Raji (cell line): ENCODE data around the gene IFITM10.

Source experiments
- POLR2A ChIP-seq: IDR thresholded peaks from 2 replicates; pipeline ENCODE4 v1.6.1; 2011; ENCODE audit warnings: low read depth, low read length, control low read depth; ENCODE audit not compliant: insufficient read depth

Gene IFITM10

DNA sequence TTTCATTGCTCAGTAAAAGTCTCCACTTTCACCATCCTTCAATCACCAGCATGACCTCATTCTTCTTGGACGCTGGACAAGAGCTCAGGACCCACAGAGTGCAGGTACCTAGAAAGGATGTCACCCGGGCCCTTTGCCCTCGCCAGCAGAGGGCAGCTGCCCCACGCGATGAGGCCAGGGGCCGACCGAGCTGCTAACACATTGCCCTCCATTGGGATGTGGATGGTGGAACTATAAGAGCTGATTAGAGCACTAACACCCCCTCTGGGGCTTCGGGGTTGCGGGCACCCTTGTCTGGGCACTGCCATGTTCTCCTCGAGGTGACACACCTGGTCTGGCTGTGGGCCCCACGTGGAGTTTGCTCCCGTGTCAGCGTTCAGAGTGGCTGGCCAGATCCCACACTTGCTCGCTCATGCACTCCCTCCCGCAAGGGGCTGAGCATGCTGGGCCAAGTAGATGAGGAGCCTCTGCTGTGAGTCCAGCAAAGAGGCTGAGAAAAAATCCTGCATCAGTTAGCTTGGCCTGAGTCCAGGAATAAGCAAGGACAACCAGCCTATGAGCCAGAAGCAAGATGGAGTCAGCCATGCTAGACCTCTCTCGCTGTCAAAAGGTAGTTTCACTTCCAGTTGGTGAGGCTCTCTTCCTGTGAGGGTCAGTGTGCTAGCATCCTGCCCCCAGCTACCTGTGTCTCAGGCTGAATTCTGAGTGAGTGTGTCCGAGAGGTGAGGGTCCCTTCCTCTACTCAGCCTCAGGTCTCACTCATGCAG, 43.6 kb downstream of the IFITM10 start:
- TF ChIP-seq POLR2A: no peak

DNA sequence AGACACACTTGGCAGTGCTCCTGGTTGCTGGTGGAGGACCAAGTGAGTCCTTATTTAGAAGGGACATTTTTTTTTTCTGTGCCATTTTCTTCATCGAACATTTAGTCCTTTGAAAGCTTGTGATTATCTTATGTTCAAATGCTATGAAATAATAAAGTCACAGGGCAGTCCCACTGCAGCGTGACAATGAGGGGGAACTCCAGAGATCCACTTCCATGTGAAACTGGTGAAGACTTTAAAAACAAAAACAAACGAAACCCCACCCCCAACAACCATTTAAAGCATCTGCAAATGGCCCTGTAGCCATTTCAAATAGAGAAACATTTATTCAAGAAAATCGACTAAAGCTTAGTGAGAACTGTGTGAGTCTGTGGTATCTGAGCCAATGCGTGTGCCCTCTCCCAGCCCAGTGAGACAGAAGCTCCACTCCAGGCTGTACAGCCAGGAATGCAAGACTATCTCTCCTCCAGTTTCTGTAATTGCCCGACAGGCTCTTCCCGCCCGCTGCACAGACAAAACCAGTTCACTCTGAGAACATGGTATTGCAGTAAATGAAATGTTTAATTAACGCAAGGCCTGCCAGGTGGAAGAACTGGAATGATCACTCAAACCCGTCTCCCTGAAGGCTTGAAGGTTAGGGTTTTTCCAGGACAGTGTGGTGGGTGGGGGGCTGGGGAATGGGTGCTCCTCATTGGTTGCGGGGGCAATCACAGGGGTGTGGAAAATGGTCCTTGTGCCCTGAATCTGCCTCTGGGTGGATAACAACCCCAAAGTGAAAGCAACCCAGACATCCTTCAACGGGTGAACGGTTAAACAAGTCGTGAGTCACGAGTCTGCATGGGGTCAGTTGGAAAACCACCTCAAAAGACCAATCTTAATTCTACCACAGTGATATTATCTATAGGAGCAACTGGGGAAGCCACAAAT, 45.0 kb downstream of the IFITM10 start:
- no peak for TF ChIP-seq POLR2A

DNA sequence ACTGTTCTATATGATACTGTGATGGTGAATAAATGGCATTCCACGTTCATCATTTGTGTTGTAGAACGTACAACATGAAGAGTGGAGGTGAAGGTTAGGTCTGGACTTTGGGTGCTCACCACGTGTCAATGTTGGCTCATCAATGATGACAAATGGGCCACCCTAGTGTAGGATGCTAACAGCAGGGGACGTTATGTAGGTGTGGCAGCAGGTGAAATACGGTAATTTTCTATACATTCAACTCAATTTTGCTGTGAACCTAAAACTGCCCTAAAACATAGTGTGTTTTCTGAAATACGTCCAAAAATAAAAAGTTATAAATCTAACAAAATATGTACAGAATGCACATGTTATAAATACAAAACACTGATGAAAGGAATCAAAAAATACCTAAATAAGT, 47.2 kb downstream of the IFITM10 start:
- no peak for TF ChIP-seq POLR2A

DNA sequence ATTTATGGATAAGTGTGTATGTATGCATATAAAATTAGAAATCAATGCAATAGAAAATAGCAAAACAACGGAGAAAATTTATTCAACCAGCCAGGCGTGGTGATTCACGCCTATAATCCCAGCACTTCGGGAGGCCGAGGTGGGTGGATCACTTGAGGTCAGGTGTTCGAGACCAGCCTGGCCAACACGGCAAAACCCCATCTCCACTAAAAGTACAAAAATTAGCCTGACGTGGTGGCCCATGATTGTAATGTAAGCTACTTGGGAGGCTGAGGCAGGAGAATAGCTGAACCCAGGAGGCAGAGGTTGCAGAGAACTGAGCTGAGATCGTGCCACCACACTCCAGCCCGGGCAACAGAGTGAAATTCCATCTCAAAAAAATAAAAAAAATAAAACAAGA, 47.9 kb downstream of the IFITM10 start:
- no peak for TF ChIP-seq POLR2A

DNA sequence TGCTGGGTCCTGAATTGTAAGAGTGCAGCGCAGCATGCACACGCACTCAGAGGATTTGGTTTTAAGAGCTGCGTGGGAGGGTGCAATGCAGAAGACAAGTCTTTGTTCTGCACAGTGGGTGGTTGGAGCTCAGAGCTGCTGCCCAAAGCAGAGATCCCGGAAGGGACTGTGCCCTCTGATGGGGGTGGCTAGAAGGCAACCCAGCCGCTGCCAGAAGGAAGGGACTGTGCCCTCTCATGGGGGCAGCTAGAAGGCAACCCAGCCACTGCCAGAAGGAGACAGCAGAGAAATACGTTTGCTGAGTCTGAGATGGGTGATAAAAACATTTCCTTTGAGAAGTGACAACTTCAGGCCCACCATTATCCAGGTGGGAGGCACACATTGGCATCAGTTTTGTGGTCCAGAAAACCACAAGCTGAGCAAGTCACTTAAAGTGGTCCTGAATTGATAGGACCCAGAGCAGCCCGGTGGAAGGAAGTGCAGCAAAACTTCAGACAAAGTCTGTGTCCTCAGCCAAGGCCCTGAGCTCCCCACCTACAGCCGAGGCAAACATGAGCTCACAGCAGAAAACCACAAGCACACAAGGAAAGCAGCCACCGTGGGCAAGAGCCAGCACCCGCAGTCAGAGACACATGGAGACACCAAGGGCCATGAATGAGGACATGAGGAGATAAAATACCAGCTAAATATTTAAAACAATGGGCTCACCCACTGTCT, 49.1 kb downstream of the IFITM10 start:
- TF ChIP-seq POLR2A: no peak

DNA sequence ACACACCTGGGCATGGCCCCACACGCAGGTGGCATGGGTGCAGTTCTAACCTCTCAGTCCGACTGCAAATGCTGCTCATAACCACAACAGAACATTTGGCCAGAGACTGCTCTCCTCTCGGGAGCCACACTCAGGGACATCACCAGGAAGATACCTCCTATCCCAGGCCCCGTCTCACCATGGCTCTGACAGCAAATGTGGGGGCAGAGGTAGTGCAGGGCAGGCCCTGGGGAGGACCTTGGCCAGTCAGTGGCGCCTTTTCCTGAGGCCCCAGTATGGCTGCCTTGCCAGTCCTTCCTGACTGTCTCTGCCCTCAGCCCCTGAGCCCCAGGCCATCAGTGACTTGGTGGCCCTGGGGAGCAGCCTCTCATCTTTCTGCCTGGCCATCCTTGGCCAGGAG, 50.6 kb downstream of the IFITM10 start:
- TF ChIP-seq POLR2A: no peak

DNA sequence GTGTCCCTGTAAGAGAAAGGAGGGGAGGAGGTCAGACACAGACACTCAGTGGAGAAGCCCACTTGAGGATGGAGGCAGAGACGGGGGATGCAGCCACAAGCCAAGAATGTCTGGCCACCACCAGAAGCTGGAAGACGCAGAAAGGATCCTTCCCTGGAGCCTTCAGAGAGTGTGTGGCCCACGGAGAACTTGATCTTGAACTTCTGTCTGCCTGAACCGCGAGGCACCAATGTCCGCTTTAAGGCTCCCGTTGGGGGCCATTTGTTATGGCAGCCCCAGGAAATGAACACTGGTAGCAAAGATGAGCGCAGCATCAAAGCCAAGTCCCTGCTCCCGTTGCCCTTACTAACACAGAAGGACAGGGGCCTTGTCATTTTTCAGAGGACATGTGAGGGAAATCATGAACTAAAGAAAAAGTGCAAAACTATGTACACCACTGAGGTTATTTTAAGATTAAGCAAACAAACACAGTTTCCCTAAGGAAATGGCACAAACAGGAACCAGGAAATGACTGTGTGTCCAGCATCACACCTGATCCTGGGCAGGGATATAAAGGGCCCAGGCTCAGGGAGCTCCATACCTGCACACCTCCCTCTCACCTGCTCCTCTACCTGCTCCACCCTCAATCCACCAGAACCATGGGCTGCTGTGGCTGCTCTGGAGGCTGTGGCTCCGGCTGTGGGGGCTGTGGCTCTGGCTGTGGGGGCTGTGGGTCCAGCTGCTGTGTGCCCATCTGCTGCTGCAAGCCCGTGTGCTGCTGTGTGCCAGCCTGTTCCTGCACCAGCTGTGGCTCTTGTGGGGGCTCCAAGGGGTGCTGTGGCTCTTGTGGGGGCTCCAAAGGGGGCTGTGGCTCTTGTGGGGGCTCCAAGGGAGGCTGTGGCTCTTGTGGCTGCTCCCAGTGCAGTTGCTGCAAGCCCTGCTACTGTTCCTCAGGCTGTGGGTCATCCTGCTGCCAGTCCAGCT, 53.5 kb downstream of the IFITM10 start, which contains the start of gene KRTAP5-6:
KRTAP5-6 (plus strand) TSS at position 588 of the 963 bp plus-strand sequence; CDS start at position 639, 51 bp downstream.
- TF ChIP-seq POLR2A: no peak

DNA sequence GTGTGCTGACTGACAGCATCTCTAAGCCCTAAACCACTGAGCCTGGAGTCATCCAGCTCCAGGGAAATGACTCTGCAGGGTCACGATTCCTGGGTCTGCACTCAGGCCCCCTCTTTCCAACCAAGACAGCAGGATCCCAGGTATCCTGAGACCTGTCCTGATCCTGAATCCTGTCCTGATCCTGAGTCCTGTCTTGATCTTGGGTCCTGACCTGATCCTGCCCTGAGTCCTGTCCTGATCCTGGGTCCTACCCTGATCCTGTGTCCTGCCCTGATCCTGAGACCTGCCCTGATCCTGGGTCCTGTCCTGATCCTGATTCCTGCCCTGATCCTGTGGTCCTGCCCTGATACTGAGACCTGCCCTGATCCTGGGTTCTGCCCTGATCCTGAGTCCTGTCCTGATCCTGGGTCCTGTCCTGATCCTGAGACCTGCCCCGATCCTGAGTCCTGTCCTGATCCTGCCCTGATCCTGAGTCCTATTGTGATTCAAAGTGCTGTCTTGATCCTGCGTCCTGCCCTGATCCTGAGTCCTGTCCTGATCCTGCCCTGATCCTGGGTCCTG, 54.8 kb downstream of the IFITM10 start:
- no peak for TF ChIP-seq POLR2A

DNA sequence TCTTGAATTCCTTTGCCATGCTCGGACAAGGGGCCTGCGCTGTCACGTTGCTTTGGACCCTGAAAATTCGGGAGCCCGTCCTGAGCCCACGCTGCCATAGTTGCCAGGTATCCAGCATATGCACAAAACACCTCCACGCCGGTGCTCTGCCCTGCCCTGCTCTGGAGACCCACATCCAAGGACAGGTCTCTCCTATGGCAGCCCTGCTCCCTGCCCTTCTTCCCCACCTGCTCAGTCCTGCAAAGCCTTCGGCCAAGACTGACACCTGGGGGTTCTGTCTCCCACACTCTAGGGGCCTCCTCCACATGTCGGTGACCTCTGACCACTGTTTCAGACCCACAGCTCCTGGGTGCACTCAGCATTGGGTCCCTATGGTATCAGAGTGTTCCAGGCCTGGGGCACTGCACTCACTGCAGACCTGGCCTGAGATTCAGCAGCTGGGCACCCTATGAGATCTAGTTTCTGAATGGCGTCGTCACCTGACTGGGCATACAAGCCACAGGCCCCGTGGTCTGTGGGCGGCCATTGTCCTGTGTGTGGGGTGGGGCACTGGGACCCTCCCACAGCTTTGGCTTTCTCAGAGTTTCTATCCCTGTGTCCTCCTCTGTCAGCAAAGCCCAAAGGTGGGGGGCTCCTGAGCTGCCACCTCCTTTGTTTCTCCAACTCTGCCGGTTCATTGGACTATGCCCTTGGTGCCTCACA, 55.4 kb downstream of the IFITM10 start:
- TF ChIP-seq POLR2A: no peak

DNA sequence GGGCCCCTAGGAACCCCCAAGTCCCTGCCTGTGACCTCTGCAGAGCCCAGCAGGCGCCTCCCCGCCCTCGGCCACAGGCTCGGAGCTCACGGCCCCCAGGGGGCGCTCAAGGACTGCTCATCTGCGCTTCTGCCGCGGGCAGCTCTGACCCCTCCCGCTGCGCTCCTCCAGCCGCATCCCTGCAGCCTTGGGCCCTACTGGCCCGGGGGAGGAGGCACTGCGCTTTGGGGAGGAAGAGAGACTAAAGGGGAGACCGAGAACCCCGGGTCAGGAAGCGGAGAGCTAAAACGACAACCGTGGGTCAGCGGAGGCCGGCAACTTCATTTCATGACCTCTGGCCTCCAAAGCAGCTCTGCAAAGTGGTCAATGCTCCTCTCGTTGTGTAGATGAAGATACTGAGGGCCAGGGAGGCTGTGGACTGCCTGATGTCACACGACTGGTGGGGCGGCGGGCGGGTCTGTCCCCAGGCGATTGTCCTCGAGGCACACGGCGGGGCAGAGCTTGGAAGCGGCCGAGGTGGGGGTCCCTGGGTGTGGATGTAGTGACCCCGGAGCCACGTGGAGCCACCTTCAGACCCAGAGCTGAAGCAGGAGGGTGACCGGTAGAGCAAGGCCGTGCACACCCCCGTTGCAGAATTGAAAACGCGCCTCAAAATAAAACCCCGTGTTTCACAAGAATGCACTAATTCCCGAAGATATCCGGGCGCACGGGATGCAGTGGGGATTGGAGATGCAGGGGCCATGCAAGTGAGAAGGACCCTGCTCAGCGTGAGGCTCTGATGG, 56.1 kb downstream of the IFITM10 start:
- TF ChIP-seq POLR2A: no peak

DNA sequence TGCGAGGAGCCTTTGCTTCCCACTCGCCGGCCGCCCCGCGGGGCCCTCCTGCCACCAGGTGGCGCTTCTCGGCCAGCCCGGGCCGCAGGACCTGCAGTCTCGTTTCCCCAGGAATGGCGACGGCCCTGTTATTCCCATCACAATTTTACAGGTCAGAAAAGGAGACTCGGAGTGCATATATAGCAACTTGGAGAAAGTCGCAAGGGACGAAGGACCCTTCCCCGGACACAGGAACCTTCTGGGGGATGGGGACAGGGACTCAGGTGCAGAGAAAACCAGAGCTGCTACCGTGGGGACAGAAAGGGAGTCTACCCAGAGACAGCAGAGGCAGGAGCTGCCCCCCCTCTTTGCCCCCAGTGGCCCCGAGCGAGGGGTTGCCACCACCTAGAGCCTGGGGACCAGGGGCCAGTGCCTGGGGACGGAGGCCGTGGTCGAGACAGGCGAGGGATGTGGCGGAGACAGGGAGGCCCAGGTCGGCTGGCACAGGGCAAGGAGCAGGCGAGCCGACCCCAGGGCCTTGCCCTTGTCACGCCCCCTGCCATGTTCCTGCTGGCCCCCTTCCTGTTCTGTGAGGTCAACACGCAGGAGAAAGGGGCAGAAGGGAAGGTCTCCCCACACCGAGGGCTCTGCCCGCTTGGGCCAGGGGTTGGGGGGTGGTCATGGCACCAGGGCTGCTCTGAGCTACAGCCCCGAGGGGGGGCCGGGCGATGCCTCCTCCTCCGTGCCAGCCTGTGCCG, 56.9 kb downstream of the IFITM10 start:
- TF ChIP-seq POLR2A: no peak

DNA sequence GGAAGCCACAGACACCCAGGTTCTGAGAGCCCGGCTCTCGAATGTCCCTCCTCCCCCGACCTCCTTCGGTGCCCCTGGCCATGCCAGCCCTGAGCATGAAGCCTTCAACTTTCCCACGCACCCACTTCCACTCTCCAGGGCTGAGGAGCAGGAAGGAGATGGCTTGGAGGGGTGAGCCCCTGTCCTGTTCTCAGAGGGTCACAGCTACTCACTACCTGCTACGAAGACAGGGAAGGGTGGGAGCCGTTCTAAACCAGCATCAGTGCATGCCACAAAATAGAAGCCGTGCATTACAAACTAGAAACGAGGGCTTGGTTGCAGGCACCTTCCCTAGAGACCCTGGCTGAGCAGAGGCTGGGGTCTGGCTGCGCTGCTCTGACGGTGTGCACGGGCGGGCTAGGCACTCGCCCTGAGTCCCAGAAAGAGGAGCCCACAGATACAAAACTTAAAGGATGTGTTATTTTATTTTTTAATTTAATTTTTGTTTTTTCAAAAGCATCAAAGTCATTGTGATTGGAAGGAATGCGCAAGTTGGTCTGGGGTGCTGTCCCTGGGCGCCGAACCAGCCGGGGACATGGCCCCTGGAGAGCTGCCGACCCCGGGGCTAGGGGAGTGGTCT, 57.6 kb downstream of the IFITM10 start:
- no peak for TF ChIP-seq POLR2A
